Endometrial microvascular endothelial cells (primary cell): ENCODE measurements around the gene ANP32B. TPM values are rescaled to one million over a fixed set of nuclear protein-coding genes. Genes with fewer than 3 reads are reported as not detected.
"Not testable (repeated sequence)": the region's sequence is repeated elsewhere in the genome, so short reads cannot be mapped to it uniquely, and the experiment has no call there.

Experiments
- in situ Hi-C: cut with HindIII; loops from 2 replicates; pipeline ENCODE4 v1.10.0; 2017; ENCODE audit warnings: low sequenced_read_pairs, low pct_unique_long_range_greater_than_20kb; ENCODE audit errors: inconsistent ontology term
- total RNA-seq: library from RNA; depleted of rRNA; stranded (reverse); fragments of >200 nt; gene quantifications from one replicate; pipeline ENCODE4 v1.2.3, GENCODE V29; 2015; ENCODE audit errors: inconsistent ontology term

The ANP32B gene
- total RNA-seq, 1 donor from 2014 or later, result 18.4 TPM

DNA sequence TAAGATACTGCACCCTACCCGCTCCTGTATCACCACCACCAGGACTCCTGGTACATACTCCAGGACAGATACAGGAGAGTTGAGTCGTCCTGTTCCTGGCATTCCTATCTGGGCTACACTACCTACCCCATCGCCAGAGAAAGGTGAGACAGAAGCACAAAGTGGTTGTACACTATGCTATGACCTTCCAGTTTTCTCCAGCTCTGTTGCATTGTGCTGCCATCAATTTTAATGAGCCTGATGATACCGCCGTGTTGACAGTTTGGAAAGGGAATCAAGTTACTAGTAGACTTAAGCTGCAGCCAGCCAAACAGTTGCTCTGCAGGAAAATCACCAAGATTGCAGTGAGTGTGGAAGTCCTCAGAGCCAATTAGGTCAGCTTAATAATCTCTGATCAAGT is 35.2 kb downstream of the ANP32B start:
- in situ Hi-C loops, result no loop called here

- in situ Hi-C loops, result no loop called here
These were observed 36.0 kb downstream of the ANP32B start for GRCh38 chr9:98019098-98019497.

DNA sequence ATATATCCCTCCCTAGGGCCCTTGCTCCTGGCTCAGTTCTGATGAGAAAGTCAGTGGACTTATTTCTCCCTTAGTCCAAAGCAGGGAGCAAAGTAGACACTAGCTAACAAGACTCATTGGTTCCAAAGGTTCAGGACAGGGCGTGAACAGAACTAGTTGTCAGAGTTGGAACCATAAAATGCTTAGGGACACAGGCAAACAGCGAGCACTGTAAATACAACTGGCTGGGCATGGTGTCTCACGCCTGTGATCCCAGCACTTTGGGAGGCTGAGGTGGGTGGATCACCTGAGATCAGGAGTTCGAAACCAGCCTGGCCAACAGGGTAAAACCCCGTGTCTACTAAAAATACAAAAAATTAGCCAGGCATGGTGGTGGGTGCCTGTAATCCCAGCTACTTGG is 36.7 kb downstream of the ANP32B start:
- in situ Hi-C loops, result not testable (repeated sequence)

- in situ Hi-C loops, result no loop called here
These were observed 37.5 kb downstream of the ANP32B start for GRCh38 chr9:98020476-98021145.

DNA sequence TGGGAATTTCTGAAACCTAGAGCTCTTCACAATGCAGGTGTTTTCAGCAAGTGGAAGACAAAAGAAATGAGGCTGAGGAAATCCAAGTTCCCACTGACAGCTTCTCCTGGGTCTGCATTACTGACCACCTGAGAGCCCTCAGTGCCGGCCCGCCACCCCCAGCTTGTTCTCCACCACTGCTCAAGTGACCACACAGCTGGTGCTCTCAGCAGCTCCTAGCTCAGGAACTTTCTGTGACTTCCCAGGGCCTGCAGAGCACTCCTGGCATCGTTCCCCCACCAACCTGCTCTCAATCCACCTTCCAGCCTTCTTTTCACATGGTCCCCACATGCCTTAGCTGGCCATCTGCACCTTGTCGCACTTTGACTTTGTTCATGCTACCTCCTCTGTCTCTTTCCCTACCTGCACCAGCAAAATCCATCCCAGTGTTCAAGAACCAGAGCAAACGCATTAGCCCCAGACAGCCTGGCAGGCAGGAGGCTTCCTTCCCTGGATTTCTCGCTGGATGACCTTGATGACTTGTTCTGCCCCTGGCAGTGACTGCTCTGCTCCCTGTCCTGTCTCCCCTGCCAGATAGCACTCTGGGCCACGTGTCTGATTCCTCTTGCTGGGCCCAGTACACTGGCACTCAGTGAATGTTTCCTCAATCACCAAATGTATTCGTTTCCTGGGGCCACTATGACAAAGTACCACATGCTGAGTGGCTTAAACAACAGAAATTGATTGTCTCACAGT is 38.3 kb downstream of the ANP32B start:
- in situ Hi-C loops, result no loop called here

DNA sequence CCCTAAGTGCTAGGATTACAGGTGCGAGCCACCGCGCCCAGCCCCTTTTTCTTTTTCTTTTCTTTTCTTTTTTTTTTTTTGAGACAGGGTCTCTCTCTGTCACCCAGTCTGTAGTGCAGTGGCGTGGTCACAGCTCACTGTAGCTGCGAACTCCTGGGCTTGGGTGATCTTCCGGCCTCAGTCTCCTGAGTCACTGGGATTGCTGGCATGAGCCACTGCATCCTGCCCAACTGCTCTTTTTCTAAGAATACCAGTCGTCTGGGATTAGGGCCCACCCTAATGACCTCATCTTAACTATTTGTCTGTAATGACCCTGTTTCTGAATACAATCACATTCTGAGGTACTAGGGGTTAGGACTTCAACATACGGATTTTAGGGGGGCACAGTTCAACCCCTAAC is 39.3 kb downstream of the ANP32B start:
- in situ Hi-C loops, result no loop called here

GRCh38 chr9:98024702-98025101 is 41.6 kb downstream of the ANP32B start:
- in situ Hi-C loops, result no loop called here

GRCh38 chr9:98031169-98031568 is 48.0 kb downstream of the ANP32B start:
- in situ Hi-C loops, result no loop called here

- in situ Hi-C loops, result no loop called here
These were observed 48.8 kb downstream of the ANP32B start for GRCh38 chr9:98031935-98032334.

DNA sequence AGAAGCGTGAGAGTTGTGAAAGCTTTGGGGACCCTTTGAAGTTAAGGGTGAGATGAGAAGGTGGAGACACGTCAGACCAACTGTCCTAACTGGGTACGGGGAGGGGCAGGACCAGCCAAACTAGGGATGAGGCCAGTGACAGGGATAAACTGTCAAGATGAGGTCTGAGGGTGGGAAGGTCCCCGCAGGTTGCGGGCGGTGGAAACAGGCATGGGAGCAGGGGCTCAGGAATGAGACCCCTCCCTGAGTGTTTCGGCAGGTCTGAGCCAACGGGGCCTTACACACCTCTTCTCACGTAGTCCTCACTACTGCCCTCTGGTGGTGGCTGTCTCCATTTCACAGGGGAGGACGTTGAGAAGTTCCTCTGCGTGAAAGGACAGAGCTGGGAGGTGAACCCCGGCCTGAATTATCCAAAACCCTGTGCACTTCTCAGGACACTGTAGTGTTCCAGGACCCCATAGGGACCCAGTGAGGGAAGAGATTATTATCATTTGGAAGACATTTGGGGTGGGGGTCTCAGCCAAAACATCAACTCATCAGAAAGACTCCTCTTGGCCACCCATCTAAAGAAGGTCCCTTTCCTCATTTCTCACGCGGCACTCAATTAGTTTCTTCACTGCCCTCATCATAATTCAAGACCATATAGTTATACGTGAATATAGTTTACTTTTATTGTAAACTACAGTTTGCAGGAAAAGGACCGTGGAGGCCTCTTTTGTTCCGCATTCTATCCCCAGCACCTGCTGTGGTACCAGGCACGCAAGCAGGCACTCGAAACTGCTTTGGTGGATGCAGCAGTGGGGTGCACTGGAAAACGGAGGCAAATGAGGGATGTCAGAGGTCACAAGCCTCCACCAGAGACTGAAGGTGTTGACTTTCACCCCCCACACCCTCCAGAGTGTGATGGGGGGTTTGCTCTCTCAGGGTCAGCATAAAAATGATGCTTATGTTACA is 51.7 kb downstream of the ANP32B start:
- in situ Hi-C loops, result no loop called here

DNA sequence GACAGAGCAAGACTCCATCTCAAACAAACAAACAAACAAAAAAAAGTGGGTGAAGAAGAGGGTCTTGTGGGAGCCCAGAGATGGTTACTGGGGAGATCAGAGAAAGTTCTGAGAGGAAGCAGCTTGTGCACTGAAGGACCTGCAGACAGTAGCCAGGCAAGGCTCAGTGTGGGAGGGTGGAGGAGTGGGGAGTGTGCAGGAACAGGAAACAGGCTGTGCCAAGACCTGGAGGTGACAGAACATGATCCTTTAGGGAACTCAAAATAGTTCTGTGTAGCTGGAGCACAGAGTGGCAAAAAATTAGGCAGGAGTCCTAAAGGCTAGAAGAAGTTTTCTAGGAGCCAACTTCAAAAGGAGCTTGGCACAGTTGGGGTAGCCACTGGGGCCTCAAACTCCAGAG is 54.2 kb downstream of the ANP32B start:
- in situ Hi-C loops, result no loop called here

DNA sequence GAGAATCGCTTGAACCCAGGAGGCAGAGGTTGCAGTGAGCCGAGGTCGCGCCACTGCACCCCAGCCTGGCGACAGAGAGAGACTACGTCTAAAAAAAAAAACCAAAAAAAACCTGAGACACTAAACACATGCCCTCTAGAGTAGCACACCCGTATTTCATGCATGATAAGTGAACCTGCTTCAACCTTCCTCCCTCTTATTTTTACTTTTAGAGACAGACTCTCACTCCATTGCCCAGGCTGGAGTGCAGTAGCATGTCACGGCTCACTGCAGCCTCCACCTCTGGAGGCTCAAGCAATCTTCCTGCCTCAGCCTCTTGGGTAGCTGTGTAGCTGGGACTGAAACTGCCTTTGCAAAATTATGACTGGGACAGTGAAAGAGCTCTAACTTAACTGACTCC is 55.8 kb downstream of the ANP32B start:
- in situ Hi-C loops, result no loop called here

GRCh38 chr9:98039607-98040017 is 56.5 kb downstream of the ANP32B start:
- in situ Hi-C loops, result no loop called here

GRCh38 chr9:98040212-98040611 is 57.1 kb downstream of the ANP32B start:
- in situ Hi-C loops, result no loop called here

DNA sequence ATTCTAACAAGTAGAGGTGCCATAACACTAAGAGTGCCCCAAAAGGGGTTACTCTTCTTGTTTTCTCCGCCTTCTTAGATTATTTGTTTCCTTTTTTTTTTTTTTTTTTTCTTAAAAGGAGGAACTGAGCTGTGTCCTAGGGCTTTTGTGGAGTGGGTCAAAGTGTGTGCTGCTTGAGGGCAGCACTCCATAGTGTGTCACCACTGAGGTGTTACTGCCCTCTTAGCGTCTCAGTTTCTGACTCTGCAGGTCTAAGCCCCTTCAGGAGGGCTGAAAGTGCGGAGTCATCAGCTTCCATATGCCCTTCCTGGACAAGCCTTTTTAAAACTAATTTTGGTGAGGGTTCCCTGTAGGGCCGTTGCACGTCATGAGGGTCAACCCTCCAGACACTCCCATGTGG is 60.8 kb downstream of the ANP32B start:
- in situ Hi-C loops, result no loop called here

DNA sequence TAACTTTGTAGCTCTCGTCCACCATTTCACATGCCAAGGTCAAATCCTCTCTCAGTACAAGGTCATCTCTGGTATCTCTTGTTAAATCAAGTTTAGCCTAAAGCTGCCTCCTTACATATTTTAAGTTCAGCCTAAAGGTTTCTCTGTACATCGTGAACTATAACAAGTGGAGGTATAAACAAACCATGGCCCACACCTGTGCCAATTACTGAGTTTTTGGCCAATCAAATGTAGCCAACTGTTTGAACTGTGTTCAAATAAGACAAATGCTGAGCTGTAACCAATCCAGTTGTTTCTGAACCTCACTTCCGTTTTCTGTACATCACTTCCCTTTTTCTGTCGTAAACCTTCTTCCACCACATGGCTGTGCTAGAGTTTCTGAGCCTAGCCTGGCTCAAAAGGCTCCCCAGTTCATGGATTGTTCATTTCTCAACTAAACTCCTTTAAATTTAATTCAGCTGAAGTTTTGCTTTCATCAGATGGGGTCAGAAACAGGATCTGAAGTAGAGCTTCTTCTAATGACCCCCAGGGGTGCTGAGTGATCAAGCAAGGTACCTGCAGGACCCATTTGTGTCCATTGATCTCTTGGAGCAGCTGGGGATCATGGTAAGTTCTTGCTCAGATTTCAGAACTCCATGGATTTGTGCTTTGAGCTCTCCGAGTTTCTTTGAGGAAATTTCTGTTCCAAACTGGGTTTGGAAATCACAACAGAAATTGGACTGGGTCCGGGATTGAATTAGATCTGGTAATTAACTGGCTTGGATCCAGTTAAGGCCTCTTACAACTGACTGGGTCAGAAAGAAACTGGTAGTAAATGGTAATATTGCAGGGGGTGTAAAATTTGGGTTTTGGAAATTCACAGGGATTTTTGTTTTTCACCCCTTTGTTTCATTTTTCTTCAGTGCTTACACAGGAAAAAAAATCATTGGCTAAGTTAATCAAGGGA is 62.4 kb downstream of the ANP32B start:
- in situ Hi-C loops, result no loop called here

GRCh38 chr9:98046180-98046543 is 63.0 kb downstream of the ANP32B start:
- in situ Hi-C loops, result no loop called here

DNA sequence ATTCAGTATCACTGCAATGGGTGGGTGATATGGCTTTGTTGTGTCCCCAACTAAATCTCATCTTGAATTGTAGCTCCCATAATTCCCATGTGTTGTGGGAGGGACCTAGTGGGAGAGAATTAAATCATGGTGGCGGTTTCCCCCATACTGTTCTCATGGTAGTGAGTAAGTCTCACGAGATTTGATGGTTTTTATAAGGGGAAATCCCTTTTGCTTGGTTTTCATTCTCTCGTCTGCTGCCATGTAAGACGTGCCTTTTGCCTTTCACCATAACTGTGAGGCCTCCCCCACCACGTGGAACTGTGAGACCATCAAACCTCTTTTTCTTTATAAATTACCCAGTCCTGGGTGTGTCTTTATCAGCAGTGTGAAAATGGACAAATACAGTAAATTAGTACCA is 63.9 kb downstream of the ANP32B start:
- in situ Hi-C loops, result no loop called here
